NCI-H1417 (cell line): ENCODE data around the gene TMEM204.
A peak's percentile ranks its signal among the peaks of the same experiment; 100 is the strongest.

Experiments used
- DNase-seq, 3 experiments: peaks; one replicate each; lab custom pipeline; 2025; lab: John Stamatoyannopoulos, UW

Gene TMEM204

DNA sequence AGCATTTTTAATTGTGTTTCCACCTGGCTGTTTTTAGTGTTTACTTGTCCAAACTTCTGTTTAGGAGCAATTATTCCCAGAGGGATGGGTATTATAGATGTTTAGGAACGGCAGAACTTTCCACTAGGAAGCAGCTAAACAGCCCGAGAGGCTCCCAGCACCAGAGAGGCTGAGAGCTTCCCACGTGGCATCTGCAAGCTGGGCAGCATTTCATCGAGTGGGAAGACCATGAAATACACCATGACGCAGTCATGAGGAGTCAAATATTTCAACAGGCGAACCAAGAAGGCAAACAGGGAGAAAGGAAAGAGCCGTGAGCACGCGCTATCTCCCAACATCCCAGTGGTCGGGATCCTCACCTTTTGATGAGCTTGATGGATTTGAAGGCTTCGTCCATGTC is 24.1 kb downstream of the TMEM204 start:
- no peak for DNase-seq

DNA sequence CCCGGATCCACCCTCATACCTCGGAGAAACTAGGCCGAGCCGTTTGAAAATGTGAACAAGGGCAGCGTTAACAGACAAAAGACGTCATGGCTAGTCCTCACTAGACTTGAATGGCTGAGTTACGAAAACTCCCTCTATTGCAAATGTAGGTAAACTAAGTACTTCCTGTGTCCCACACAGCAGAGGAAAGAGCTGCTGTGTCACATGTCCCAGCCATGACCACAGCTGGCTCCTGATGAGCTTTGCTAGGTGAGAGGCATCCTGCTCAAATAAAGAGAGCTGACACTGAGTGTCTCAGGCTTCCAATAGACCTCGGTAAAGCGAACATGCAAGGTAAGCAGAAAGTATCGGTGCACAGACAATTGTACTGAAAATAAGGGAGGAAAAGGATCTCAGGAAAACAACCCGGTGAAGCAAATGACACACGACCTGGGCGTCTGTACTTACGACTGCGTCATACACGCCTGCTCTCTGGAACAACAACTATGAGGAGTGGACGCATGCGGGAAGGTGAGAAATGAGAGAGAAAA is 26.0 kb downstream of the TMEM204 start:
- no peak for DNase-seq

GRCh38 chr16:1560153-1560552 is 26.7 kb downstream of the TMEM204 start:
- DNase-seq: no peak

DNA sequence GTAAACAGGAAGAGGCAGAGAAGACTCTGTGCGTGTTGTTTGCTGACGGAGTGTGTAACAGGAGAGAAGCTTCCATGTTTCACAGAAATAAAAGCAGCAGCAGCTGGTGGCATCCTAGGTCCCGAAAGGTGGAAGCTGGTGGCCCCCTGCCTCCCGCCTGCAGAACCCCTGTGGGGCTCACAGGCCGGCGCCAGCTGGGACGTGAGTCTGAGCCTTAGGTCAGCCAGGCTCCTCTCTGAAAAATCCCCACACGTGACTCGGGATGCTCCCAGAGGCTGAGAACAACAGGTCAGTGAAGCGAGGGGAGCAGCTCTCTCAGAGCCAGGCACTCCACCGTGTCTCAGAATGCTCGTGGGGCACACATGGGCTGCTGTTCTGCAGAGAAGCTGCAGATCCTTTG is 27.4 kb downstream of the TMEM204 start:
- DNase-seq: no peak

DNA sequence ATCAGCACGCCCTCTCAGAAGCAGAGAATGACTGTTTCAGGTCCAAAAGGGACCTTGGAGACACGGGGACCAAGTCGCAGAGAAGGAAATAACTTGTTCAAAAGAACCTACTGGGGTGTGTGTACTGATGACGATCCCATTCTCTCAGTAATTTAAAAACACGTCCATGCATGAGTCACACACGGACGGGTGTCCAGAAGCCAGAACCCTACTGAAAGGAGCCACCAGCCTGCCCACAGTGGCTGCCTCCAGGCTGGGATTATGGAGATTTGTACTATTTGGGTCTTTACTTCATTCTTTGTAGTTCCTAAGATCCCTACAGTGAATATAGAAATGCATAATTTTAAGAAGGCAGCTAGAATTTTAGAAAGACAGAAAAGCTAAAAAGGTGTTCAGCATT is 27.8 kb downstream of the TMEM204 start:
- DNase-seq: no peak

DNA sequence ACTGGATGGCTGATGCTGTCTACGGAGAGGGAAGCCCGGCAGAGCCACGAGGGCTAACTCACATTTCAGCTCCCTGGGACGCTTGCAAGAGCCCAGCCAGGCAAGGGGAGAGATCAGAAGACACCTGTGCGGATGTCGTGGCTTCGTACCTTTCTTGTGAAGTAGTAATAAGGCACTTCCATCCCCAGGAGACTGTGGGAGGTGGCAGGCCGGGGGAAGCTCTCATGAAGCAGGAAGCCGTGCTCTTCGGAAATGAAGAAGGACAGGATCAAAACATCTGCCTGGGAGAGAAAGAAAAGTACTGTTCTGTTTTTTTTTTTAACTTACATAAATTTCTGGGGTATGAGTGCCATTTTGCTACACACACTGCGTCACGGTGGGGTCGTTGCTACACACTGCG is 28.4 kb downstream of the TMEM204 start:
- DNase-seq: no peak

DNA sequence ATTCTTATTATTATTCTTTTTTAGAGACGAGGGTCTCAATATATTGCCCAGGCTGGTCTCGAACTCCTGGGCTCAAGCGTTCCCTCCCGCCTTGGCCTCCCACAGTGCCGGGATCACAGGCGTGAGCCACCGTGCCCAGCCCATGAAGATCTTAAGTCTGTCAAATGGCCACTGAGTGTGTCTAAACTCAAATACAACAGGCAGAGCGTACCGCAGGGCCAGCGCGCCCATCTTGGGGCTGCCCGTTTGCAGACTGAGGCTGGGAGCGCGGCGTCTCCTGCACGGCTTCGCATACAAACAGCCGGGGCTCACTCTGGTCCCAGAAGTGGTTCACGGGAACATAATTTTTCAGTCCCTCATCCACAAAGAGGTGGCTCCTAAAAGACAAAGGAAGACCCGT is 30.3 kb downstream of the TMEM204 start:
- DNase-seq: no peak

DNA sequence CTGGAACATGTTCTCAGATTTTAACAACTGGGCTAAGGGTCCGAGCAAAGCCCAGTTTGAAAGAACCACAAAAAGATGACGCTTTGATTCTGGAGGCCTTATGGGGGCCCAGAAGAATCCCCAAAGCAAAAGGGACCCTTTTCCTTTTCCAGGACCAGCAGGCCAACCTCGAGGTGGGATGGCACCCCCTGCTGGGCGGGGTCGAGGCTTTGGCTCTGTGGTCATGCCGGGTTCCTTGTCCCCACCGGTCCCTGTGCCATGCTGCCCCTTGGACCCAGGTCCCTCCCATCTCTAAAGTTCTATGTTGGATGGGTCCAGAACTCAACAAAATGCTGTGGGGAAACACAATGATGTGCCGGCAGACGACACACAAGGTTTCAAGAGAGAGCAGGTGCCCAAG is 30.9 kb downstream of the TMEM204 start:
- DNase-seq: no peak

DNA sequence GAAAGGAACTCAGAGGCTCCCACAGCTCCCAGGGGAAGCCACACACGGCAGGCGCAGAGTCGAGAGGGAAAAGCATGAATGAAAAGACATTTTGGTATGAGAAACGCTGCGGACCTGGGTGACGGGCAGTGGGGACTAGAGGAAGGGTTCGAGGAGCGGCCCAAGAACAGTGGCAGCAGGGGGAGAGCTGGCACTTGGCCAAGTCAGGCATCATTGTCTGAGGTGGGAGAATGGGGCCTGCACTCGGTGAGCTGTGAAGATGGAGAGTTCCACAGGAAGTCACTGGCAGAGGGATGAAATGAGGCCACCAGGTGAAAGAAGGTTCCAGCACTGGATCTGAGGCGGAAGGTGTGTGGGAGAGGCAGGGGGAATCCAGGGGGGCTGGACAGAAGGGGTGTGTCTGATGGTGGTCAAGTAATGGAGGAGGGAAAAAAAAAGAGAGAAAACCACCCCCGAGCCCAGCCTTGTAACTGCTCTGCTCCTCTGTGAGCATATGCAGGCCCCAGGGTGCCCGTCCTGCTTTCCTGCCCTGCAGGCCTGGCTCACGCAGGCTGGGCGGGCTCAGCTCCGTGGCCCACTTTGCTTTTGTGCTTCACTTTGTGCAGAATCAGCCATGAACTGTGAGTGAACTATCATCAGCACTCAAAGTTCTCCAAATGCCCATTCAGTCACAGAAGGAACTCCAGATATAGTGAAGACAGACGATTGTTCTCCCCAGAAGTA is 31.8 kb downstream of the TMEM204 start:
- no peak for DNase-seq

GRCh38 chr16:1567988-1568387 is 34.5 kb downstream of the TMEM204 start:
- no peak for DNase-seq

GRCh38 chr16:1571012-1571671 is 37.7 kb downstream of the TMEM204 start:
- DNase-seq: no peak

GRCh38 chr16:1572673-1573072 is 39.2 kb downstream of the TMEM204 start:
- DNase-seq: no peak

- DNase-seq: no peak
Measured at GRCh38 chr16:1573301-1573700, 39.8 kb downstream of the TMEM204 start.

DNA sequence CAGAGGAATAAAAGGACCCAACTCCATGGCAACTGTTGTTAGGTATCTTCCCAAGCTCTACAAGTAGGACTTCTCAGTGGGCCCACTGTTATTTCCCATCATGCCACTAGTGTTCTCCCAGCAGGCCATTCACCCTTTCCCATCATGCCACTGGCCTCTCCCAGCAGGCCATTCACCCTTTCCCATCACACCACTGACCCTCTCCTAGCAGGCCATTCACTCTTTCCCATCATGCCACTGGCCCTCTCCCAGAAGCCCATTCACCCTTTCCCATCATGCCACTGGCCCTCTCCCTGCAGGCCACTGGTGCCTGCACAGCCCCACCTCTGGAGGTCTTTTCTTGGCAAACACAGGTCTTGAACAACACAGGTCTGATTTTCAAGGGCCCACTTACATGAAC is 42.1 kb downstream of the TMEM204 start:
- no peak for DNase-seq

- no peak for DNase-seq
Measured at GRCh38 chr16:1579214-1579613, 45.7 kb downstream of the TMEM204 start.

DNA sequence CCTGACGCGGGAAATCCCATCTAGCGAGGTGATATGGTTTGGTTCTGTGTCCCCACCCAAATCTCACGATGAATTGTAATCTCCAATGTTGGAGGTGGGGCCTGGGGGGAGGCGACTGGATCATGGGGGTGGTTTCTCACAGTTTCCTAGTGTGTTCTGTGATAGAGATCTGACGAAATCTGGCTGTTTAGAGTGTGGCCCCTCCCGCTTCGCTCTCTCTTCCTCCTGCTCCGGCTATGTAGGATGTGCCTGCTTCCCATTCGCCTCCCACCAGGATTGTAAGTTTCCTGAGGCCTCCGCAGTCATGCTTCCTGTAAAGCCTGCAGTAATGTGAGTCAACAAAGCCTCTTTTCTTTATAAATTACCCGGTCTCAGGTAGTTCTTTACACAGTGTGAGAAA is 46.8 kb downstream of the TMEM204 start:
- no peak for DNase-seq

DNA sequence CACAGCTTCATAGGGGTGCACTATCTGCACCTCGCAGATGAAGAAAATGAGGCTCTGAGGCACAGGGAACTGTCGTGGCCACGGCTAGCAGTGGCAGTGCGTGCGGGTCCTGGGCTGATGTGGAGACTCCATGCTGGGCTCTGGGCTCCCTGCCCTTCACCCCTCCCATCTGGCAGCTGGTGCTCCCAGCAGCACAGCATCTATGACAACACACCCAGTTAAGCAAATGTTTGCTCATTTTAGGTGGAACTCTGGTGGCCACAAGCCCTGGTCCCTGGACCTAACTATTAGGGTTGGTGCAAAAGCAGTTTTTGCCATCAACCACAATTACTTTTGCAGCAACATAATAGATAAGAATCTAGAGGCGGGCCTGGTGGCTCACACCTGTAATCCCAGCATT is 47.5 kb downstream of the TMEM204 start:
- peak in 1 of 3 experiments; percentile 4 for DNase-seq

GRCh38 chr16:1581804-1582203 is 48.3 kb downstream of the TMEM204 start:
- DNase-seq: no peak

DNA sequence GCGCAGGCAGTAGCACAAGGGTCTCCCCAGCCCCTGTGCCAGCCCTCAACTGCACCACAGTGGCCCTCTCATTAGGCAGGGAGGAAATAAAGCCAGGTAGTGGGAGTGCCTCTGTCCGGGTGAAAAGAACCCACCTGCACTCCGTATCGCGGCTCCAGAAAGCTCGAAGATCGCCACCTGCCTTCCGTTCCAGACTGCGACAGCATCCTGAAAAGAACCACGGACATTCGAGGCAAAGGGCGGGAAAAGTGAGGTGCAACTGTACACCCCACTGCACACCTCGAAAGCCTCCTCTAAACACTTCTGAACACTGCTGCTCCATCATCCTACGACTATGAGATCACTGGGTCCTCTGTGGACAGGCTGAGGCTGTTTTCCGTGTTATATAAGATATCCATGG is 49.7 kb downstream of the TMEM204 start:
- DNase-seq: no peak

DNA sequence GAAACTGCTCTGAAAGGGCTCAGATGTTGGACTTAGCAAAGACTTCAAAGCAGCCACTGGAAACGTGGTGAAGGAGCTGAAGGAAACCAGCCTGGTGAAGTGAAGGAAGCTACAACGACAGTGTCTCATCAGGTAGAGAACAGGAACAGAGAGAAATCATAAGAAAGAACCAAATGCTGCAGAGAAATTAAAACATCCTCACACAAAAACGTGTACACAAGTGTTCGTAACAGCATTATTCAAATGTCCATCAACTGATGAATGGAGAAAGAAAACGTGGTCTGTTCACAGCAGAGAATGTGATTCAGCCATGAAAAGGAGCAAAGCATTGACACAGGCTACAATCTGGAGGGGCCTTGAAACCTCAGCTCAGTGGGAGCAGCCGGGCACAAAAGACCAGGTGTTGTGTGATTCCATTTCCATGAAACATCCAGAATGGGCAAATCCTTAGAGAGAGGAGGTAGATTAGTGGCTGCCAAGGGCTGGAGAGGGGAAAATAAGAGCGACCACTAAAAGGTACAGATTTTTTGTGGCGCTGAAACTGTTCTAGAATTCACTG is 51.5 kb downstream of the TMEM204 start:
- peak in 1 of 3 experiments; percentile 62 for DNase-seq

DNA sequence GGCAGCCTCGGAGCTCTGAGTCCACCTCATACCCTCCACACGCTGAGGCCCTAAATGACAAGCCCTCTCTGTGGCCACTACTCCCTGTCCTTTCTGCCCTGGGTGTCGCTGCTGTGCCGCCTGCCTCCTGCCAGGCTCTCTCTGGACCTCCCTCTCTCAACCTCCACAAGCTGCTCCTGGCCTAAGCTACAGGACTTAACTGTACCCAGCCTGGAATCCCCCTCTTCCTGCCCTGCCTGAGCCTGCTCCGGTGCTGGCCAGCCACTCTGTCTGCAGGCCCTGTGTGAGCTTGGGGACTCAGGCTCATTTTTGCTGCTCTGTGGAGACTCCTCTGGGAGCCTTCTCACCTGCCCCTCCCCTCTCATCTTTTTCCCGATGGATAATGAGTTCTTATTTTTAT is 56.9 kb downstream of the TMEM204 start:
- DNase-seq: no peak

- no peak for DNase-seq
Measured at GRCh38 chr16:1590930-1591705, 57.7 kb downstream of the TMEM204 start.

DNA sequence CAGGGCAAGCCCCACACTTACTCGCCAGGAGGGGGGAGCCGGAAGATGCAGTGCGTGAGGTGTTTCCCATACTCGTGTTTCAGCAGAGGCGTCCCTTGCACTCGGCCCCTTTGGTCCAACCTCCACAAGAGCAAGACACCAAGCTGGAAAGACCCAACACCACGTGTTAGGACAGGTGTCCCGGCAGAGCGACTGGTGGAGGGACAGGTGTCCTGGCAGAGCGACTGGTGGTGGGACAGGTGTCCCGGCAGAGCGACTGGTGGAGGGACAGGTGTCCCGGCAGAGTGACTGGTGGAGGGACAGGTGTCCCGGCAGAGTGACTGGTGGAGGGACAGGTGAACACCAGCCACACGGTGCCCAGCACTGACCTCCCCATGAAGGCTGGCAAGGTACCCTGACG is 59.0 kb downstream of the TMEM204 start:
- no peak for DNase-seq
